Measurements from ENCODE around the gene GRB14.

GRB14 gene

DNA sequence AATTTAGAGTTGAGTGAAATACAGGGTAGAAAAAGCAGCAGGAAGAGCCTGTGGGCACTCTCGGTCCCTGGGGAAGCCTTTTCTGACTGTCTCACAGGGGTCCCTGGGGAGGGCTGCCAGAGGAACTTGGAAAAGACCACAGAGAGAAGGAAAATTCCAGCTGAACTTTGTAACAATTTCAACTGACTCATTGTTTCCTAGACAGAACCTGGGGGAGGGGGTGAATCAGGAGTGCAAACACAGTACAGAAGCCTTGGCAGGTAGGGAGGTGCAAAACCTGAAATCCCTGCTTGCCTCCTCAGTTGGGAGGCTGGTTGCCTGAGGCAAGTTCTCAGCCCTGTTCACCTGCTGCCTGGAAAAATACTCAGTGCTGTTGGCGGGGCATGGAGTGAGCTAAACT, 106.8 kb downstream of the GRB14 start:
- Histone ChIP-seq H3K27ac (ENCODE audit: low read depth, low read length) (no peak overlapping the region), H3K4me3 (ENCODE audit: low read depth in 1 of 2, low read length in 2 of 2) (no peak overlapping the region), H3K36me3 (ENCODE audit: insufficient read depth, low read length) (no peaks in the 10 kb centered on the region), H3K9ac (ENCODE audit: low read length) (no peak overlapping the region), H3K9me3 (ENCODE audit: low read length) (no peaks in the 10 kb centered on the region), H3K27me3 (ENCODE audit: control insufficient read depth in 1 of 2, insufficient read depth in 2 of 2, low read length in 2 of 2) (no peaks in the 10 kb centered on the region), H3K4me1 (ENCODE audit: insufficient read depth, low read length) (no peaks in the 10 kb centered on the region)

DNA sequence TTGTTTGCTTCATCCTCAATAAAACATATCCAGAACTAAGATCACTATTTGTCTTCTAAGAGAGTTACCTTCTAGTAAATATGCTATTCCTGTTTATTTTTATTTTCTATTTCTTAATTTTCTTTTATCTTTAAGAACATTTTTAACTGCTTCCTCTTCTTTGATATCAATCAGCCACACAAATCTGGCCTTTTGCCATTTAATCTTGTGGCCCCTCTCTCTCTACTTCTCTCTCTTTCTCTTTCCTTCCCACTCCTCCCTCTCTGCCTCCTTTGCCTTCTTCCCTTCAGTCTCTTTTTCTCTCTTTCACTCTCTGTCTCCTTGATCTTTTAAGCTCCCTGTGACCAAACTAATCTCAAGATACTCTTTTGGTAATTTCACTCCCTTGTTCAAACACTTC, 108.4 kb downstream of the GRB14 start:
- H3K4me1 ChIP-seq (ENCODE audit: insufficient read depth, low read length): no peaks in the 10 kb centered on the region
- no peak overlapping the region for H3K4me3 ChIP-seq (ENCODE audit: low read depth in 1 of 2, low read length in 2 of 2)
- H3K9ac ChIP-seq (ENCODE audit: low read length): no peak overlapping the region
- no peaks in the 10 kb centered on the region for H3K27me3 ChIP-seq (ENCODE audit: control insufficient read depth in 1 of 2, insufficient read depth in 2 of 2, low read length in 2 of 2)
- H3K9me3 ChIP-seq (ENCODE audit: low read length): no peaks in the 10 kb centered on the region
- H3K27ac ChIP-seq (ENCODE audit: low read depth, low read length): no peak overlapping the region
- H3K36me3 ChIP-seq (ENCODE audit: insufficient read depth, low read length): no peaks in the 10 kb centered on the region

DNA sequence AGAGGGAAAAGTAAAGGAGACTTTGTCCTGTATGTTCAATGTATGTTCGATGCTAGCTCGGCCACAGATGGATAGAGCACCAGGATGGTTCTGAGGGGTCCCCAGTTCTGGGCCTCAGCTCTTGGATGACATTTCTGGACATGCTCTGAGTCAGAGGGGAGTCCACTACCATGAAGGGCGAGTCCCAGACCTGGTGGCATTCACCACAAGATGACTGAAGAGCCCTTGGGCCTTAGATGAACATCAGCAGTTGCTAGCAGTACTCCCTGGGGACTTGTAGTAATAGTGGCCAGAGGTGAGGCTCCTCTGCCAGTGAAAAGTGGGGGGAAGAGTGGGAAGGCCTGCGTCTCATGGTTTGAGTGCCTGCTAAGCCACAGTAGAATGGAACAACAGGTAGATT, 109.5 kb downstream of the GRB14 start:
- H3K9ac ChIP-seq (ENCODE audit: low read length): no peak overlapping the region
- no peak overlapping the region for H3K4me3 ChIP-seq (ENCODE audit: low read depth in 1 of 2, low read length in 2 of 2)
- H3K9me3 ChIP-seq (ENCODE audit: low read length): no peaks in the 10 kb centered on the region
- H3K27ac ChIP-seq (ENCODE audit: low read depth, low read length): no peak overlapping the region
- no peaks in the 10 kb centered on the region for H3K27me3 ChIP-seq (ENCODE audit: control insufficient read depth in 1 of 2, insufficient read depth in 2 of 2, low read length in 2 of 2)
- no peaks in the 10 kb centered on the region for H3K36me3 ChIP-seq (ENCODE audit: insufficient read depth, low read length)
- H3K4me1 ChIP-seq (ENCODE audit: insufficient read depth, low read length): no peaks in the 10 kb centered on the region

DNA sequence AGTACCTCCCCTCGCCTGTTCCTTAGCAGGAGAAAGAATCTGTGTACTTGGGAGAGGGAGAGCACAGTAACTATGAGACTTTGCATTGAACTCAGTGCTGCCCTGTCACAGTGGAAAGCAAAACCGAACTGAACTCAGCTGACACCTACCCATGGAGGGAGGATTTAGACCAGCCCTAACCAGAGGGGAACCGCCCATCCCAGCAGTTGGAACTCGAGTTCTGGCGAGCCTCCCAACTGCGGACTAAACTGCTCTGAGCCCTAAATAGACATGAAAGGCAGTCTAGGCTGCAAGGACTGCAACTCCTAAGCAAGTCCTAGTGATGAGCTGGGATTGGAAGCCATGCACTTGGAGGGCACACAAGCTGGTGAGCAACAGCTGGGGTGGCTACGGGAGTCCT, 110.4 kb downstream of the GRB14 start:
- Histone ChIP-seq H3K27ac (ENCODE audit: low read depth, low read length) (no peak overlapping the region), H3K9me3 (ENCODE audit: low read length) (no peaks in the 10 kb centered on the region), H3K36me3 (ENCODE audit: insufficient read depth, low read length) (no peaks in the 10 kb centered on the region)

DNA sequence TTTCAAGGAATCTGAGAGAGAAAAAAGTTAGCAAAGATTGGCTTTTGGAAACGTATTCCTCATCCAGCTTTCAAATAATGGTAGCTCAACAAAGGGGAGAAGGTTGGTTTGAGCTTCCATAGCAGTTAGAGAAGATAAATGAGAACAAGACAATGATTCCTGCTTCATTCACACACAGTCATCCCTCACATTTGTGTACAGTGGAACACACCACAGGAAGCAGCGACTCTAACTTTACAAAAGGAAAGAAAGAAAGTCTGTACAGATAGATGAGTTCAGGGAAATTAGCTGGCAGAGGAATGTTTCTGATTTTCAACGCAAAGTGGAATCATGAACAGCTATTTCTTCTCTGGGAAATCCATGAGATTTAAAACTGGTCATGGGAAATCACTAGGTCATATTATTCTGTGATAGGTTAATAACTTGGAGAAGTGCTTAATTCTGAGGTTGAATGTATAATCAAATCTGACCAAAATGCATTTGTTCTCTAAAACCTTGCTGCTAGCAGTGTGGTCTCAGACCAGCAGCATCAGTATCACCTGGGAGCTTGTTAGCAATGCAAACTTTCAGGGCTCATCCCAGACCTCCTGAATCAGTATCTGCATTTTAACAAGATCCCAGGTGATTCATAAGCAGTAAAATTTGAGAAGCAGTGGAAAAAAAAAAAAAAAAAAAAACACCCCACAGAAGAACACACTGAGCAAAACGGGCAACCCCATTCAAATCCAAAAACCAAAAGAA, 112.0 kb downstream of the GRB14 start:
- Histone ChIP-seq H3K27me3 (ENCODE audit: control insufficient read depth in 1 of 2, insufficient read depth in 2 of 2, low read length in 2 of 2) (no peaks in the 10 kb centered on the region), H3K4me1 (ENCODE audit: insufficient read depth, low read length) (no peaks in the 10 kb centered on the region)

More for the DNA sequence above, 110.4 kb downstream of the GRB14 start:
- Histone ChIP-seq H3K4me1 (ENCODE audit: insufficient read depth, low read length) (no peaks in the 10 kb centered on the region), H3K4me3 (ENCODE audit: low read depth in 1 of 2, low read length in 2 of 2) (no peak overlapping the region), H3K27me3 (ENCODE audit: control insufficient read depth in 1 of 2, insufficient read depth in 2 of 2, low read length in 2 of 2) (no peaks in the 10 kb centered on the region), H3K9ac (ENCODE audit: low read length) (no peak overlapping the region)

DNA sequence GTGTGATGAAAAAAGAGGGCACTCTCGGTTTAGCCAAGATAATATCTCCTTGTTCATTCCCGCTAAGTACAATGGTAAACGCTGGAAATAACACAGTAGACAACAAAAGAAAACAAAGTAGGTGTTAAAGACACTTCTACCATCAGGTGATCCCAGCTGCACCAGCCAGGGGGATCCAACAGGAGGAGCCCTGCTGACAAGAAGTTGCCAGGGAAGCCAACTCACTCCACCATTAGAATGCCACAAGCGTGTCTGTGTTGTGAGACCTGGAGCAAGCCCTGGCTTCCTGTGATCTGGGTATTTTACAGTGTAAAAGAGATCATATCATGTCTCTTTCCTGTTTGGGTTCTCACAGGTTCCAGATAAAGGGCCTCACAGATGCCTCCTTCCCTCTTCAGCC, 117.0 kb downstream of the GRB14 start:
- H3K27me3 ChIP-seq (ENCODE audit: control insufficient read depth in 1 of 2, insufficient read depth in 2 of 2, low read length in 2 of 2): no peaks in the 10 kb centered on the region
- H3K4me3 ChIP-seq (ENCODE audit: low read depth in 1 of 2, low read length in 2 of 2): no peak overlapping the region

More for the DNA sequence above, 112.0 kb downstream of the GRB14 start:
- Histone ChIP-seq H3K9me3 (ENCODE audit: low read length) (no peaks in the 10 kb centered on the region), H3K9ac (ENCODE audit: low read length) (no peak overlapping the region), H3K4me3 (ENCODE audit: low read depth in 1 of 2, low read length in 2 of 2) (no peak overlapping the region), H3K36me3 (ENCODE audit: insufficient read depth, low read length) (no peaks in the 10 kb centered on the region), H3K27ac (ENCODE audit: low read depth, low read length) (no peak overlapping the region)

DNA sequence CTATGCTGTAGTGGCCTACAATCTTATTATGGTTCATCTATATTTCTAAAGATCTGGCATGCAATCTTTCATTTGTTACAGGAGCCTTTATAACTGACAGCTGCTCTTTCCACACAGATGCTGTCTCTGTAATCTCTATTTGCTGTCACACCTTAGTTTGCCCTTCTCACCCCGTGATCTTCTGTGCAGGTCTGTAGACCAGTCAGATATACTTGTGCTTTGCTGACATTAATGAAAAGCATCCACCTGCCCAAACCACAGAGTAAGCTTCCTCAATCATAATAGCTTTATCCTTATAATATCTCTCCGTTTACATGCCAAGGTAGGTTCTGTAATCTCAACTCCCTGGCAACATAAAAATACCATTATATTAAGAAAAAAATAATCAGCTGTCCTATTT, 122.4 kb downstream of the GRB14 start:
- Histone ChIP-seq H3K4me3 (ENCODE audit: low read depth in 1 of 2, low read length in 2 of 2) (no peak overlapping the region), H3K4me1 (ENCODE audit: insufficient read depth, low read length) (no peaks in the 10 kb centered on the region), H3K36me3 (ENCODE audit: insufficient read depth, low read length) (no peaks in the 10 kb centered on the region), H3K9ac (ENCODE audit: low read length) (no peak overlapping the region), H3K27me3 (ENCODE audit: control insufficient read depth in 1 of 2, insufficient read depth in 2 of 2, low read length in 2 of 2) (no peaks in the 10 kb centered on the region), H3K27ac (ENCODE audit: low read depth, low read length) (no peak overlapping the region), H3K9me3 (ENCODE audit: low read length) (no peaks in the 10 kb centered on the region)

More for the DNA sequence above, 117.0 kb downstream of the GRB14 start:
- no peaks in the 10 kb centered on the region for H3K9me3 ChIP-seq (ENCODE audit: low read length)
- no peaks in the 10 kb centered on the region for H3K4me1 ChIP-seq (ENCODE audit: insufficient read depth, low read length)
- H3K36me3 ChIP-seq (ENCODE audit: insufficient read depth, low read length): no peaks in the 10 kb centered on the region
- H3K9ac ChIP-seq (ENCODE audit: low read length): no peak overlapping the region
- H3K27ac ChIP-seq (ENCODE audit: low read depth, low read length): no peak overlapping the region

DNA sequence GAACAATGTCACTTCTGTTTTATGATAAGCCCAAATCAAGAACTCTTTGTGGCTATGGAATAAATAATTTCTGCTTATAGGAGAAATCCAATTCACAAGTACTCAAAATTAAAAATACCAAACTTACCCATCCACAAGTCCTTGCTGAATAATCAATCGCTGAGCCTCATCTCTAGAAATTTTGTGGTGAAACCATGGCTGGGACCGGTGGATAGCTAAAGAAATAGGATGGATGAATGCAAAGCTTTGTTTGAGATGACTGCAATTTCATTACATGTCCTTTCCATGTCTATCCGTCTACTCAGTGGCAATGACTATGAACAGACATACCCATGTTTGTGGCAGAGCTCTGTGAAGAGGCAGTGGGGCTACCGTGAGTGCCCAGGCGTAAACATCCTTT, 124.4 kb downstream of the GRB14 start:
- H3K27me3 ChIP-seq (ENCODE audit: control insufficient read depth in 1 of 2, insufficient read depth in 2 of 2, low read length in 2 of 2): no peaks in the 10 kb centered on the region
- H3K9me3 ChIP-seq (ENCODE audit: low read length): no peaks in the 10 kb centered on the region
- H3K9ac ChIP-seq (ENCODE audit: low read length): no peak overlapping the region
- H3K4me3 ChIP-seq (ENCODE audit: low read depth in 1 of 2, low read length in 2 of 2): no peak overlapping the region
- H3K36me3 ChIP-seq (ENCODE audit: insufficient read depth, low read length): no peaks in the 10 kb centered on the region
- H3K27ac ChIP-seq (ENCODE audit: low read depth, low read length): no peak overlapping the region
- no peaks in the 10 kb centered on the region for H3K4me1 ChIP-seq (ENCODE audit: insufficient read depth, low read length)

DNA sequence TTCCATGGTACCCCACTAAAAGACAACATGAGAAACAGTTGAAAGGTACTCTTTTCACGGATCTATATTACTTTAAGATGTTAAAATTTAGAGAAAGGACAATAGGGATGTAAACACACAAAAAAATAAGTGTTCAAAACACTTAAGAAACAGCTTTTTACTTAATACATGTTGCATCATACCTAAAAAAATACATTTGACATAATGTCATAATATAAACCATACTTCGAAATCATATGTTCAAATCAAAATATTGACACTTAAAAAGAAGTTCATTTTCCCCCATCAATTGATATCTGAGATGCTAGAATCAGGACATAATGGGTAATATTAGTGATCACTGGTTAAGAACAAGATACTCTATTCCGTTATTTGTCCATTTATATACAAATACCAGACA, 124.9 kb downstream of the GRB14 start:
- no peaks in the 10 kb centered on the region for H3K27me3 ChIP-seq (ENCODE audit: control insufficient read depth in 1 of 2, insufficient read depth in 2 of 2, low read length in 2 of 2)
- H3K36me3 ChIP-seq (ENCODE audit: insufficient read depth, low read length): no peaks in the 10 kb centered on the region
- H3K9ac ChIP-seq (ENCODE audit: low read length): no peak overlapping the region
- H3K9me3 ChIP-seq (ENCODE audit: low read length): no peaks in the 10 kb centered on the region
- H3K4me3 ChIP-seq (ENCODE audit: low read depth in 1 of 2, low read length in 2 of 2): no peak overlapping the region
- H3K4me1 ChIP-seq (ENCODE audit: insufficient read depth, low read length): no peaks in the 10 kb centered on the region
- no peak overlapping the region for H3K27ac ChIP-seq (ENCODE audit: low read depth, low read length)

DNA sequence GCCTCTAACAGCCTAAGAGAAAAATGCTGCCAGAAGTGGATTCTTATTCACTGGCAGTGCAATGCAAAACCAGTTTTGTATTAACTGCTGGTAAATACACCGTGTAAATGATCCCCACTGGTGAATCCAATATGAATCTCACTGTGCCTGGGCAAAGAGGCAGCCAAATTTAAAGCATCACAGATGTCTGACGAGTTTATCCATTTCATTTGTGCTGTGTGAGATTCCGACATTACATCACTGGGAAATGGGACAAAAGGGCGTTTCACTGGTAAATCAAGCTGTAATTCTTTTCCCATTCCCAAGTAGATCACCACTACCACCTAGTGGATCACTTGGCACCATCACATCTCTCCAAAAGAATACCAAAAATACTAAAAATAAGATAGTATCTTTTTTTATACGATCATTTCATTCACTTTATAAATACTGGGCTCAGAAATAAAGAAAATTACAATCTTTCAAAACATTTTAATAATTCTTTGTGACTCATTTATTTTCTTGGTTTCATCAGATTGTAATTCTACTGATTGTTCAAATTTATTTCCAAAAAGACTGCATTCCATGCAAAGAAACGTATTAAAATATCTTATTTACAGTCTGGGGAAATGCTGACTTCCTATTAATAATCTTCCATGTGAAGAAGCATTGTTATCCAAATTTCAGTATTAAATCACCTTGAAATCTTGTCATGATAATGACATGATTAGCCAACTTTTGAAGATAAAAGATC, 125.6 kb downstream of the GRB14 start:
- H3K36me3 ChIP-seq (ENCODE audit: insufficient read depth, low read length): no peaks in the 10 kb centered on the region
- no peaks in the 10 kb centered on the region for H3K9me3 ChIP-seq (ENCODE audit: low read length)
- H3K27me3 ChIP-seq (ENCODE audit: control insufficient read depth in 1 of 2, insufficient read depth in 2 of 2, low read length in 2 of 2): no peaks in the 10 kb centered on the region
- H3K27ac ChIP-seq (ENCODE audit: low read depth, low read length): no peak overlapping the region
- H3K4me3 ChIP-seq (ENCODE audit: low read depth in 1 of 2, low read length in 2 of 2): no peak overlapping the region
- no peaks in the 10 kb centered on the region for H3K4me1 ChIP-seq (ENCODE audit: insufficient read depth, low read length)
- H3K9ac ChIP-seq (ENCODE audit: low read length): no peak overlapping the region

DNA sequence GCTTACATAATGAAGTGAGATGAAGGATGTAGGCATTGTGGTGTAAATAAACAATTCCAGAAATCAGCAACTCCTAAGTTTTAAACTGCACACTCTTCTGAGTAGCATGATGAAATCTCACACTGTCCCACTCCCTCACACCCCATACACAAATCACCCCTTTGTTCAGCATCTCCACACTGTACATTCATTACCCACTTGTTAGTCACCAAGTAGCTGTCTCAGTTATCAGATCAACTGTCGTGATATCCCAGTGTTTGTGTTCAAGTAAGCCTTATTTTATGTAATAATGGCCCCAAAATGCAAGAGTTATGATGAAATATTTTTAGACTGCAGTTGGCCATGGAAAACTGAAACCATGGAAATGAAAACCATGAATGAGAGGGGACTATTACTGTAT, 135.7 kb downstream of the GRB14 start:
- Histone ChIP-seq H3K9ac (ENCODE audit: low read length) (no peak overlapping the region), H3K4me3 (ENCODE audit: low read depth in 1 of 2, low read length in 2 of 2) (no peak overlapping the region), H3K36me3 (ENCODE audit: insufficient read depth, low read length) (no peaks in the 10 kb centered on the region), H3K27me3 (ENCODE audit: control insufficient read depth in 1 of 2, insufficient read depth in 2 of 2, low read length in 2 of 2) (no peaks in the 10 kb centered on the region), H3K27ac (ENCODE audit: low read depth, low read length) (no peak overlapping the region), H3K4me1 (ENCODE audit: insufficient read depth, low read length) (no peaks in the 10 kb centered on the region), H3K9me3 (ENCODE audit: low read length) (no peaks in the 10 kb centered on the region)

DNA sequence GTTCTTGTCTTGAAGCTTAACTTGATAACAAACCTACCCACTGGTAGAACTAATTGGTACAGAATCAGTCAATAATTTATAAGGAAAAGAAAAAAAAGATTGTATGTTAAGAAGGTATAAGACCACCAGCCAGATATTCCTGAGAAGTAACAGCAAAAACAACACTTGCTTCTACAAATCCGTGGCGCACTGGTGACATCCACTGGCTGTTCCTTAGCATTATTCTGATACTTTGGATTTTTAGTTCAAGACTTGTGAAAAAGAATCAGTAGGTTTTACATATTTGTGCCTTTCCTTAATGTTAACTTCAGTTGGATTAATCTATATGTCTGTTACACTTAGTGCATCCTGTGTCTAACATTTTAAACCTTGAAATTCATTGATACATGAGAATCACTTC, 141.8 kb downstream of the GRB14 start:
- Histone ChIP-seq H3K4me3 (ENCODE audit: low read depth in 1 of 2, low read length in 2 of 2) (no peak overlapping the region), H3K27me3 (ENCODE audit: control insufficient read depth in 1 of 2, insufficient read depth in 2 of 2, low read length in 2 of 2) (no peaks in the 10 kb centered on the region), H3K9ac (ENCODE audit: low read length) (no peak overlapping the region), H3K9me3 (ENCODE audit: low read length) (no peaks in the 10 kb centered on the region), H3K27ac (ENCODE audit: low read depth, low read length) (no peak overlapping the region), H3K36me3 (ENCODE audit: insufficient read depth, low read length) (no peaks in the 10 kb centered on the region), H3K4me1 (ENCODE audit: insufficient read depth, low read length) (no peaks in the 10 kb centered on the region)
